Activated CD4-positive, alpha-beta T cell treated with anti-CD3 and anti-CD28 coated beads for 24 hours (primary cell): ENCODE data around the gene RASGRP2.
A peak's percentile ranks its signal among the peaks of the same experiment; 100 is the strongest.

ENCODE experiments used
- DNase-seq, 2 donors: peaks; one replicate each; pipeline ENCODE4 v3.0.0-alpha.2; 2020; ENCODE audit warnings: low read depth in 2 of 2

Gene RASGRP2

GRCh38 chr11:64742087-64742888 lies 1.7 kb downstream of the RASGRP2 start:
- no peak for DNase-seq

GRCh38 chr11:64741375-64742086 lies 2.4 kb downstream of the RASGRP2 start:
- no peak for DNase-seq

GRCh38 chr11:64739871-64740270 lies 4.1 kb downstream of the RASGRP2 start:
- no peak for DNase-seq

GRCh38 chr11:64736654-64737053 lies 7.3 kb downstream of the RASGRP2 start:
- no peak for DNase-seq

- DNase-seq: no peak
These were observed 8.2 kb downstream of the RASGRP2 start for GRCh38 chr11:64735725-64736259.

- no peak for DNase-seq
These were observed 8.9 kb downstream of the RASGRP2 start for GRCh38 chr11:64734811-64735724.

- no peak for DNase-seq
These were observed 12.3 kb downstream of the RASGRP2 start for GRCh38 chr11:64731601-64732000.

GRCh38 chr11:64729851-64730382 lies 14.0 kb downstream of the RASGRP2 start:
- DNase-seq: no peak

GRCh38 chr11:64728757-64729365 lies 15.1 kb downstream of the RASGRP2 start:
- DNase-seq: no peak

- DNase-seq: no peak
These were observed 16.9 kb downstream of the RASGRP2 start for GRCh38 chr11:64726867-64727530.

GRCh38 chr11:64726211-64726641 lies 17.7 kb downstream of the RASGRP2 start:
- no peak for DNase-seq

GRCh38 chr11:64724863-64725532 lies 18.9 kb downstream of the RASGRP2 start:
- DNase-seq: no peak

- no peak for DNase-seq
These were observed 19.8 kb downstream of the RASGRP2 start for GRCh38 chr11:64723907-64724862.

- peak; percentile 78 to 82 for DNase-seq
These were observed 20.6 kb downstream of the RASGRP2 start, which contains the start of gene NRXN2 for GRCh38 chr11:64723117-64723906. NRXN2 (minus strand) TSS chr11:64723197; CDS start chr11:64713699, 9,498 bp downstream.

GRCh38 chr11:64722141-64723065 lies 21.5 kb downstream of the RASGRP2 start:
- DNase-seq: no peak

- DNase-seq: no peak
These were observed 22.6 kb downstream of the RASGRP2 start for GRCh38 chr11:64721359-64721699.
